ENCODE data around the gene ACAN.

ACAN gene

DNA sequence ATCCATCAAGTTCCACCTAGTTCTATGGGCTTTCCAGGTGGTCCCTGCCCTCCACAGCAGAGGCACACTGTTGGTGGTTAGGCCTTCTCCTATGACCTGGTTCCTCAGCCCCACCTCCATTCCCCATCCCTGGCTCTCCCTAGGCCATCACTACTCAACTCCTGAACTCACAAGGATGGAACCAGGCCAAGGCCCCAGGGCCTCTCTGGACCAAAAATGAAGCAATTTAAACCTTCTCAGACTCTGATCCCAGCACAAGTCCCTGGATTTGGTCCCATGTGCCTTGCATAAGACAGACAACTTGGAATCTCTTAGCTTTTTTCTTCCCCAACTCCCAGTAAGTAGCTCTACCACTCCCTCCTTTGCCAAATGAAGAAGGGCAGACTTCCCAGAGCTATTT, 14.4 kb upstream of the ACAN start:
- H3K4me3 ChIP-seq (ENCODE audit: low read depth, low read length): no peak overlapping the region
- TF ChIP-seq, protein P1, sequence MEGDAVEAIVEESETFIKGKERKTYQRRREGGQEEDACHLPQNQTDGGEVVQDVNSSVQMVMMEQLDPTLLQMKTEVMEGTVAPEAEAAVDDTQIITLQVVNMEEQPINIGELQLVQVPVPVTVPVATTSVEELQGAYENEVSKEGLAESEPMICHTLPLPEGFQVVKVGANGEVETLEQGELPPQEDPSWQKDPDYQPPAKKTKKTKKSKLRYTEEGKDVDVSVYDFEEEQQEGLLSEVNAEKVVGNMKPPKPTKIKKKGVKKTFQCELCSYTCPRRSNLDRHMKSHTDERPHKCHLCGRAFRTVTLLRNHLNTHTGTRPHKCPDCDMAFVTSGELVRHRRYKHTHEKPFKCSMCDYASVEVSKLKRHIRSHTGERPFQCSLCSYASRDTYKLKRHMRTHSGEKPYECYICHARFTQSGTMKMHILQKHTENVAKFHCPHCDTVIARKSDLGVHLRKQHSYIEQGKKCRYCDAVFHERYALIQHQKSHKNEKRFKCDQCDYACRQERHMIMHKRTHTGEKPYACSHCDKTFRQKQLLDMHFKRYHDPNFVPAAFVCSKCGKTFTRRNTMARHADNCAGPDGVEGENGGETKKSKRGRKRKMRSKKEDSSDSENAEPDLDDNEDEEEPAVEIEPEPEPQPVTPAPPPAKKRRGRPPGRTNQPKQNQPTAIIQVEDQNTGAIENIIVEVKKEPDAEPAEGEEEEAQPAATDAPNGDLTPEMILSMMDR (IDR thresholded peaks at IDR 0.05; ENCODE audit: control insufficient read depth, extremely low read depth, insufficient read depth): no peak

DNA sequence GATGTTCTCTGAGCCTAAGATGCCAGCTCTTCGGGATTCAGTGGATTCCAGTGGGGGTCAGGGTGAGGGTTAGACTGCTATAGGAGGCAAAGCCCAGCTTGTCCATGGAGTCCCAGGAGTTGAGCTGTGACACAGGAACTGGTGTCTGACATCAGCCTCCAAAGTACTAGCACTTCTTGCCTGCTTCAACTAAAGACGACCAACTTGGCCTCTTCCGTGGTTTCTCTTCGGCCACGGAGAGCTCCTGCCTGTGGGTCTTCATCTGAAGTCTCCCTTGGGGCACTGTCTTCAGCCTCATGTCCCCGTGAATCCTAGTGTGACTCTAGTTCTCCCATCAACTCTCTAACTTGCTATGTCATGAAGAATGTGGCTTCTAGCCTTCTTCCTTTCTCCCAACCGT, 12.8 kb upstream of the ACAN start:
- no peak for DNase-seq (ENCODE audit: low read depth)
- no peak overlapping the region for H3K4me3 ChIP-seq (ENCODE audit: low read depth, low read length)
- TF ChIP-seq, protein P1 (IDR thresholded peaks at IDR 0.05; ENCODE audit: control insufficient read depth, extremely low read depth, insufficient read depth): no peak

More for the DNA sequence above, 14.4 kb upstream of the ACAN start:
- DNase-seq (ENCODE audit: low read depth): no peak

GRCh38 chr15:88791637-88792036, 11.6 kb upstream of the ACAN start:
- DNase-seq (ENCODE audit: low read depth): no peak
- TF ChIP-seq, protein P1 (IDR thresholded peaks at IDR 0.05; ENCODE audit: control insufficient read depth, extremely low read depth, insufficient read depth): no peak
- no peak overlapping the region for H3K4me3 ChIP-seq (ENCODE audit: low read depth, low read length)

DNA sequence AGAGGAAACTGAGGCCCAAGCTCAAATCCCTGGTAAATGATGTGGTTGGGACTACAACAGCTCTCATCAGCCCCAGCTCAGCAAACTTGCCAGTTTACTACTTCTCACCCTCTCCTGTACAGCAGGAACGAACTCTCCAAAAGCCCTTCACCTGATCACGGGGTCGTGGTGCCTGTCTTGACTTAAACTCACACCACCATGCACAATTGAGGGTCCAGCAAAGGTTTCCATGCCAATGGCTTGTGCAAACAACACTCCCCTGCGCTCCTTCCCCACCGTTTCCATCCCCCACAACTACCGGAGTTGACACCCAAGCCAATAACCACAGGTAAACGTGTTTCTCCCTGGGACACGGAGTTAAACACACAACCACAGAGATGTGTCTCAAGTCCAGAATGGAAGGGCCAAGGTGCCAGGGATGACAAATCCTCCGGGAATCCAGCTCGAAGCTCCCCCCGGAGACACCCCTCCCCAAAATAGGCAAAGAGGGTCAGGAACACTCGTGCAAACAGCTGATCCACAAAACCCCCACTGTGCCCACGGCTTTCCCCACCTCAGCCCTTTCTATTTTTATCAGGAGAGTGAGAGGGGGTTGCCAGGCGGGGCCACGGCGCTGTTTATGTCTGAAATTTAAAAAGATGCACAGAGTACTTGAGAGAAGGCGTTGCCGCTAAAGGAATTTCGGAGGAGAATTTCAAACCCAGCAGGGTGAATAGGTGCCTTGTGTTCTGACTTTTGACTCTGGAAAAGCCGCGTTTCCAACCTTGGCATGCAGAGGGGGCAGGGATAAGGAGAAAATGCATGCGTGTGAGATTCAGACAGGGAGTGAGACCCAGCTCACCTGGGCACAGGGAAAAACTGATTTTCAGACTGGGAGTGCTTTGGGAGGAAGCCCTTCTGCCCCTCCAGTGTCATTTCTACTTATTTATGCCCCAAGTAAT, 10.6 kb upstream of the ACAN start:
- no peak for DNase-seq (ENCODE audit: low read depth)
- TF ChIP-seq, protein P1 (IDR thresholded peaks at IDR 0.05; ENCODE audit: control insufficient read depth, extremely low read depth, insufficient read depth): no peak
- H3K4me3 ChIP-seq (ENCODE audit: low read depth, low read length): no peak overlapping the region

GRCh38 chr15:88794001-88794400, 9.2 kb upstream of the ACAN start:
- TF ChIP-seq, protein P1 (IDR thresholded peaks at IDR 0.05; ENCODE audit: control insufficient read depth, extremely low read depth, insufficient read depth): no peak
- no peak for DNase-seq (ENCODE audit: low read depth)
- no peak overlapping the region for H3K4me3 ChIP-seq (ENCODE audit: low read depth, low read length)

- no peak overlapping the region for H3K4me3 ChIP-seq (ENCODE audit: low read depth, low read length)
- no peak for DNase-seq (ENCODE audit: low read depth)
- TF ChIP-seq, protein P1 (IDR thresholded peaks at IDR 0.05; ENCODE audit: control insufficient read depth, extremely low read depth, insufficient read depth): no peak
Observed at GRCh38 chr15:88797663-88798339, 5.4 kb upstream of the ACAN start.

All from LNCaP clone FGC (cell line).